GM21528 (cell line): Measurements from ENCODE around the gene STK32B.

ENCODE experiments used
- ATAC-seq: cut with Tn5 transposase; IDR thresholded peaks from one replicate; pipeline ENCODE4 v1.9.1; 2021; ENCODE audit warnings: mild to moderate bottlenecking, moderate library complexity; ENCODE audit not compliant: unreplicated experiment, low FRiP score

Gene STK32B

DNA sequence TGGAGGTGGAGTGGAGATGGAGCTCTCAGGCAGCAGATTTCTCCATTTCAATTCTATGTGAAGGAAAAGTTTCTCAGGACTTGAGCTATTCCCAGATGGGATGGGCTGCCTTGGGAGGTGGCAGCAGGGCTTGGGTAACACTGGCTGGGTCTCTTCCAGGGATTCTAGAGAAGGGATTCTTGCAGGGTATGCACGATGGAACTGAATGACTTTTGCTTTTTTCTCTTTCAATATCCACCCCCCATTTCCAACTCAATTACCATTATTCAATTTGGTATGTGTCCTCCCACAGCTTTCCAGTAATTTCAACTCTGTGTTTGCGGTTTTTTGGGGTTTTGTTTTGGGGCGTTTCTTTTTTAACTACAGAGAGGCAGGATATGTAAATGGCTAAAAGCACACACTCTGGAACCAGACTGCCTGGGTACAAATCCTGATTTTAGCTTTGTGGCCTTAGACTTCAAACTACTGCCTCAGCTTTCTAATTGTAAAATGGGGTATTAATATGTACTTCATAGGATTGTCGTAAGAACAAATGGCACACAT, 428.3 kb downstream of the STK32B start:
- no peak for ATAC-seq

DNA sequence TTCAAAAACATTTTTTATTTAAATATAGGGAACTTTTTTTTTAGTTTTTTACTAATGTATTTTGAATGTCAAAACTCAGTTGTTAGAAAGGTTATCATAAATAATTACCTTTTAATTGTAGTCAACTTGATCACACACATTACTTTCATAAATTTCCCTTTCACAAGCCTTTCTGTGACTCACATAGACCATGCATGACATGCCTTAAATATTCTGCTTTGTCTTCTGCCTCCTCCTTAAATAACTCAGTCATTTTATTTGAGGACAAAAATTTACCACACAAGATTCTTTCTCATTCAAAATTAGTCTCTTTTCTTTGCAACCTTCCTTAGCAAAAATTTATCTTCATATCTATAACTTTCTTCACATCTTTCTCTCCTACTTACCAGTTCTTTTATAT, 437.1 kb downstream of the STK32B start:
- ATAC-seq: no peak

DNA sequence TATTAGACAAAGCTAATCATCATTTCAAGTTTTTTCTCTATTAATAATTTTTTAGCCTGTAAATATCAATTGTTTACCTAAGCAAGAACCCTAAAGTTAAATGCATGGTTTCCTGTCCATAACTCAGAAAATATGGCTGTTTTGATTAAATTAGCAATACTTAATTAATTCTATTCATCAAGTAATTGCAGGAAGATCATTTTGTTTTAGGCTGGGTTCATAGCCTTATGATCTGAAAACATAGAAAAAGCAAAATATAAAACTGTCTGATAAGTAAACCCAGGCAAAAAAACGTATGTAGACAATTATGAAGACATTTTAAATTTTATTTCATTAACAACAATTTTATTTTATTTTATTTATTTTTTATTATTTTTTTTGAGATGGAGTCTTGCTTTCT, 438.0 kb downstream of the STK32B start:
- ATAC-seq: no peak

DNA sequence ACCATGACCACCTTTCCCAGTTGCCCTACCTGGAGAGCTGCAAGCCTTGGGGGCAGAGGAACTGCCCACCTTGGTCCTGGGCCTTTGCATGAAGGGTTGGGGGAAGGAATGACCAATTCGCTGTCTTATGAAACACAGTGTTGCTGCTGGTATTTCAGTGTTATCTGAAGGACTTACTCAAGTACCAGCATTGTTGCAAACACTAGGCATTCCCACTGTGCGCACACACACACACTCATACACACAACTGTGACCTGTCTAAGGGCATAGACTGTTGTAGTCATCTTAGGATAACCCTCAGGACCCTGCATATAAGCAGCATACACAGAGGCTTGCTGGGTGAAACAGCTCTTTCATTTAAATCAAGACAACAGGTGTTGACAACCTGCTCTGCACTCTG, 446.2 kb downstream of the STK32B start:
- ATAC-seq: no peak

DNA sequence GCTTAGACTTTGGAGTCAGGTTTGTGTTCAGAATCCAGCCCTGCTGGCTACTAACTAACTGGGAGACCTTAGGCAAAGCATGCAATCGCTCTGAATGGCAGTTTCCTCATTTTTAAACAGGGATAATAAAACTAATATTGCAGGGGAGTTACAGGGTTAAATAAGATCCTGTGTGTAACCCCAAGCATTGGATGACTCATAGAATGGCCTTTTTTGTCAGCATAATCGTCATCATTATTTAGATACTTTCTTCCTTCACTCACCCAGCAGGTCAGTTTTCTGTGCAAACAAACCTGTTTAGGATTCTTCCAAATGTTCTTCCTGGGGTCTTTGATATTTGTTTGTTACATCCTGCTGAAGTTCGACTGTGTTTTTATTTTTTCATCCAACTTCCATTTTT, 448.9 kb downstream of the STK32B start:
- no peak for ATAC-seq

DNA sequence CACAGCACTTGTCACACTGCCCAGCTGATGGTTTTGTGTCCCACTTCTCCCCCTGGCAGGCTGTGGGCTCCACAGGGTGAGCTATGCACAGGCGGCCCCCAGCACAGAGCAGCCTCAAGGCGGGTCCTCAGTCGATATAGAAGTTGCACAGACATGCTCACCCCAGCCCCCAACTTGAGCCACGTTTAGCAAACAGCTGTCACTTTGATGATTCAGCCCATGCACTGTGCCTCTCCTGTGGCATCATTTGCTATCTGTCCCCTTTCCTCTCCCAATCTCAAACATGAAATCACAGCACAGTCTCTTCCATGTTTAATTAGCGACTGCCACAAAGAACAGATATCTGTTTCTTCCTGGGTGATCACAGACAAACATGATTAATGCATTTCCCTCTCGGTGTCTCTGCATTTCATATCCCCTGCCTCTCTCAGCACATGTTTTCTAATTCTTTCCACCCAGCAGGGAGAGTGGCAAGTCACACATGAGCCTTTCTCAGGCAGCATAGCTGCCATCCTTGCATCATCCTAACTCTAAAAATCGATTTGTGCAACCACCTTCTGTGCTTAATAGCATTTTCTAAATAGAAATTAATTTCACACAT, 452.2 kb downstream of the STK32B start:
- no peak for ATAC-seq

DNA sequence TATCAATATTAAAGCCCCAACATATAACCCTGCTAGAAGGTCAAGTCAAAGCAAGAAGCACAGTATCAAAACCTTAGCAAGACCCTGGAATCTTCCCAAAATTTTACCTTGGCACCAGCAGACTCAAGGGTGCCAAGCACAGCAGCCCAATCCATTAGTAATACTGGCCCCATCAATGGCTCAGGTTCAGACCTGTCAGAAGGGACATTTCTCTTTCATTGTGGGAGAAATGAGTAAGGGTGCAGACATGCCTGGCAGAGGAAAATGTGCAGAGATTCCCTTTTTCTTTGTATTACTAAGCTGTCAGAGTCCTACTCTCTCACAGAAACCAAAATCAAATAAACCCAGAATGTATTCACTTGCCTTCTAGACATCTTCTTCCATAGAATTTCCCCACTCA, 453.2 kb downstream of the STK32B start:
- ATAC-seq: no peak

DNA sequence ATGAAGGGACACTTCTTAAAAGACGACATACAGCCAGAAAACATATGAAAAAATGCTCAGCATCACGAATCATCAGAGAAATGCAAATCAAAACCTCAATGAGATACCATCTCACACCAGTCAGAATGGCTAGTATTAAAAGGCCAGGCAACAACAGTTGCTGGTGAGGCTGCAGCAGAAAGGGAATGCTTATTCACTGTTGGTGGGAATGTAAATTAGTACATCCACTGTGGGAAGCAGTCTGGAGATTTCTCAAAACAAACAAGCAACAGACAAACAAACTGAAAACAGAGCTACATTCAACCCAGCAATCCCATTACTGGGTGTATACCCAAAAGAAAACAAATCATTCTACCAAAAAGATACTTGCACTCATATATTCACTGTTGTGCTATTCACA, 459.2 kb downstream of the STK32B start:
- ATAC-seq: no peak

DNA sequence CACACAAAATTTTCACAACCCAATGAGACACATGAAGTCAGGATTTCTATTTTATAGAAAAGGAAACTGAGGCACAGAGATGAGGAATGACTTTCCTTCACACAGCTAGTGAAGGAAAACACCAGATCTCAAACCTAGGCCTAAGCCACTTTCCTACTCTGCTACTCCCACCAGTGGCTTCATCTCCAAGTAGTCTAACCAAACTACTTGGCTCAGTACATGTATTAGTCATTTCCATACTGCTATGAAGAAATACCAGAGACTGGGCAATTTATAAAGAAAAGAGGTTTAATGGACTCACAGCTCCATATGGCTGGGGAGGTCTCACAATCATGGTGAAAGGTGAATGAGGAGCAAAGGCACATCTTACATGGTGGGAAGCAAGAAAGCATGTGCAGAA, 460.5 kb downstream of the STK32B start:
- ATAC-seq: no peak

DNA sequence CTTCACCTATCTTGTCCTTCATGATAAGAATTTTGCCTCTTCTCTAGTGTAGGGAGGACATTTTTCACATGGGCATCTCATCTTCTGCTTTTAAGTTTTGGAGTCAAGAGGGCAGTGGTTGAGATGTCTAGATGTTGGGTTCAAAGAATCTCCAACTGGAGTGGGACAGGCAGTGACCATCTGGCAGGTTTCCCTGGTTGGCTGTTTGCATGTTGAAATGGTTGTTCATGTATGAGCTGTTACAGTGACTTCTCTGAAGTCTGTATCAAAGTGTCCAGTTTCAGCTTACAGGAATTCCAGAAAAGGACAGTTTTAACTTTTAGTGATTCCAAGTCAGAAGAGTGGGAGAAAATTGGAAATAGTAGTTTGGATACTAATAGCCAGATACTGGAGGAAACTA, 464.4 kb downstream of the STK32B start:
- ATAC-seq: no peak

DNA sequence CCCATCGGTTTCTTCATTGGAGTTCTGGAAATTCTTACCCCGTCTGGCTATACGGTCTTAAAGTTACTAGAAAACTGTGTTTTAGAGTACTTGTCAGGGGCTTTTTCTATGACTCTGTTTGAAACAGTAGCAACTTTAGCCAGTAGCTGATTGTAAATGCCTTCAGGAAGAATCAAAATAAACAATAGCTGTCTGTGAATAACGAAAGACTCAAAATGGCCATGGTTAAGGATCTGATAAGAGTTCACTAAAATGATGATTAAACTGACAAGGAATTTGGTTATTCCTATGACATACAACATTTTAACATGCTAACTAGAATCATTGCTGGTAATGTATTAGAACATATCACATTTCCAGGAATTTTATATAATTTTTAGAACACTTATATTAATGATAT, 466.1 kb downstream of the STK32B start:
- no peak for ATAC-seq

DNA sequence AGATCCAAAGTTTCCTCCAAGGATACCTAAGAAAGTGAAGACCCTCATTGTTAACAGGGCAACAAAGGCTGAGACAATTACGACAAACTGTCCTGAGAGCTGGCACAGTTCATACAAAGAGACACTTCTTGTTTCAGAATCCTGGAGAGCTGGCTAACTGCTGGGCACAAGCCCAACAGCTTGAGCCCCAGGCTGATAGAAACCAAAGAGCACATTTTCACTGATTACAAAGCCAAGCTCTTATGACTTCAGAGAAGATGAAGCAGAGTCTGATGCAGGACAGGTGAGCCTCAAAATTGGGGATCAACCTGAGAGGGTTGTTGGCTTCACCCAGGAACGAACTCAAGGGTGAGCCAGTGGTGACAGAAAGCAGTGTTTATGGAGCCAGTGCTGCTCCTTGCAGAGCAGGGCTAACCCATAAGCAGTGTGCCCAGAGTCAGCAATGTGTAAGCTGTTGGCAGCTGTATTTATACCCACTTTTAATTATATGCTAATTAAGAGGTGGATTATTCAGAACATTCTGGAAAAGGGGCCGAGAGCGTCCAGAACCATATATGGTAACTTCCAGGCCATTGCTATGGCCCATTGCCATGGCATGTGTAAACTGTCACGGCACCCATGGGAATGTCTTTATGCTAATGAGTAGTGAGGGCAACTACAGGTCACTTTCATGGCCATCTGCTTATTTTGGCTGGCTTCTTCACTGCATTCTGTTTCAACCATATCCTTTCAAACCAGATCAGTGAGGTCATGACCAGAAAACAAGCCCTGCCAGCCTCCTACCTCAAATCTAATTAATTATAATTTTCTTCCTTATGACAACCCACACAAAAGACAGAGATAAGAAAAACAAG, 473.4 kb downstream of the STK32B start:
- no peak for ATAC-seq

DNA sequence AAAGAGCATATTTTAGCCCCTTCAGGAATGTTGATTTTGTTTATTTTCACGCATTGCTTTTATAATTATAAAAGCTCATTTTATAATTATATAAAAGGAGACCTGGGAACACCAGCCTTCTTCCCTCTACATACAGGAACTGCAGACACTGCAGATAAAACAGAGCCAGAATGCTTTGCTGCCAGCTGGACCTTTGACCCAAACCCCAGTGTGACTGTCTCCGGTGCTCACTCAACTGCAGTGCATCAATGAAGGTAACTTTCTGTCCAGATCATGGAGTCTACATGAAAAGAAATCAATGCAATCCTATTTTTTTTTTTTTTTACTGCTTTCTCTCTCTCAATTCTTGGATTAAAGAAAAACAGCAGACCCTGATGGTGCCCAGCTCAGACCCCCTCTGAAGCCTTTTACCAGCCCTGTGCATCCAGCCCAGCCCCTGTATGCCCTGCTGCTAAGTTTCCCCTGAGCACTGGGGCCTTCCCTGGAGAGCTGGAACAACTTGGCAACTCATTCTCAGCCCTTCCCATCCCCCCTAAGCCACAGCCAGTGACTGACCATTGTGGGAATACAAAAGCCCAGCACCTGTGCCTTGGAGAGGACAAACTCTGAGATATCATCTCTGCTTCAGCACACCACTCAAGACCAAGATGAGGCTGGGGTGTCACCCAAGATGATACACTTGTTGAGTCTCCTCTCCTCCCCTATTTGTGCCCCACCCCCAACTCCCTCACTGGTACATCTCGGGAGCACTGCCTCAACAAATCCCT, 475.0 kb downstream of the STK32B start:
- ATAC-seq: no peak

DNA sequence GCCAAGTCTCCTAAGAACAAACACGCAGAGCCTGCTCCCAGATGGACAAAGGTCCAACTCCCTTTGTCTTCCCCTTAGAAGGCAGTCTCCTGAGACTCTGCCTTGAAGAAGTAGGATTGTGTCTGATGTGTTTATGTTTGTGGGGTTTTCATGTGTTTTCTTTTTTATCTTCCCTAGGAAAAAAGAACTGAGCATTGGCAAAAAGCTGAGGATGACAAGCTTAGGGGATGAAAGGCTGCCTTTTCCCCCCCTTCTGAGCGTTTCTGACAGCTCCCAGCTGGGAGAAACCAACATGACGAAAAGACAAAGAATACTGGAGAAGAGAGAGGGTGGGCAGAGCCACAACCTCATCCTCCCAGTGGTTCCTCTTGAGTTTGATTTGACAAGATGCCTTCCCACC, 475.9 kb downstream of the STK32B start:
- no peak for ATAC-seq

DNA sequence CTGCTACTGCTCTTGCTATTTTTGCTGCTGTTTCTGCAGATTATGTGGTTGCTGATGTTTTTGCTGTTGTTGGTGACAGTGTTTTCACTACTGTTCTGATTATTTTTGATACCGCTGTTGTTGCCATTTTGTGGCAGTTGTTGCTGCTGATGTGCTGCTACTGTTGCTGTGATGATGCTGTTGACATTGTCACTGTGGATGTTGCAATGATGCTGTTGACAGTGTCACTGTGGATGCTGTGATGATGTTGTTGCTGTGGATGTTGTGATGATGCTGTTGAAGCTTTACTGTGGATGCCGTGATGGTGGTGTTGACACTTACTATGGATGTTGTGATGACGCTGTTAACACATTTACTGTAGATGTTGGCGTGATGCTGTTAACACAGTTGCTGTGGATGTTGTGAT, 476.8 kb downstream of the STK32B start:
- no peak for ATAC-seq

DNA sequence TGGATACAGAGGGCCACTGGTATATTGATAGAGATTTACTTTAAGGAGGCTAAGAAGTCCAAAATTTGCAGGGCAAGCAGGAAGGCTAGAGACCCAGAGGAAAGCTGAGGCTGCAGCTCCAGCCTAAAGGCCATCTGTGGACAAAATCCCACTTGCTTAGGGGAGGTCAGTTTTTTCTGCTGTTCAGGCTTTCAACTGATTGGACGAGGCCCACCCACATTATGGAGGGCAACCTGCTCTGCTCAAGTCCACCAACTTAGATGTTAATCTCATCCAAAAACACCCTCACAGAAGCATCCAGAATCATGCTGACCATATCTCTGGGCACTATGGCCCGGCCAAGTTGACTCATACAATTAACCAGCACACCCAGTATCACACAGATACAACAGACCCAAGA, 480.8 kb downstream of the STK32B start:
- no peak for ATAC-seq

DNA sequence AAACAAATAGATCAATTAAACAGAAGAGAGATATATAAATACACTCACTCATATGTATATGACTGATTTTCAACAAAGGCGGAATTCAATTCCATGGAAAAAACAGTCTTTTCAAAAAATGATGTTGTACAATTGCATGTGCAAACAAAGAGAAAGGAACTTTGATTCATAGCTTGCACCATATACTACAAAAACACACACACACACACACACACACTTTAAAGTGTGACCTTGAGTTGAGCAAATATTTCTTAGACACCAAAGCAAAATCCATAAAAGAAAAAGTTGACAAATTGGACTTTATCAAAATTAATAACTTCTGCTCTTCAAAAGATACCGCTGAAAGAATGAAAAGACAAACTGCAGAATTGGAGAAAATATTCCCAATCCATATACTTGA, 488.3 kb downstream of the STK32B start:
- no peak for ATAC-seq

DNA sequence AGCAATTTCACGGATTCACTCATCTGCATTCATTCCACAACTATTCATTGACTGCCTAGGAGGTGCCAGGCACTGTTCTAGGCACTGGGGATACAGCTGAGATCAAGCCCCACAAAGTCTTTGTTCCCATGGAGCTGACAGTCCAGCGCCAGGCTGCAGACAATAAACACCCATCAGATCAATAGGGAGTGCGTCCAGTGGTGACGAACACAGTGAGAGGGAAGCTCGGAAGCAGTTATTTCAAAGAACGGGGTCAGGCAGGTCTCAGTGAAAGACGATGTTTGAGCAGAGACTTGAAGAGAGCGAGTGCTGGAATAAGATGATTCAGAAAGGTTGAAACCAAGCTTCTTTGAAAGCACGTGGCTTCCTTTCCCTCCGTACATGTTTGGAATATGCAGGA, 489.9 kb downstream of the STK32B start:
- ATAC-seq: no peak

DNA sequence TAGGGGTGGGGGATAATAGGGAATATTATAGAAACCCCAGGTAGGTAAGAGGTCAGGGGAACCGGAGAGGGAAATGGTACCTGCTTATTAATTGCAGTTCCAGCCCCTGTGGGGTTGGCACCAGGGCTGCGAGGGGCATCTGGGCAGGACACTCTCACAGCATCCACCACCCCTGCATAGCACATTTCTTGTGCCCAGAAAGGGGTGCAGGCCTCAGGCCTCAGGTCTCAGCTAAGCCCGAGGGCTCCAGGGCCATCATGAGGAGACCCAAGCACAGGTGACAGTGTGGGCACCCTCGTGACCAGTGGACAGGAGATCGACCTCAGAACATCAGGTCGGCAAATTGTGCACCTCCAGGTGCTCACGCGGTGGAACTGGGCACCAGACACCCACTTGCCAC, 492.4 kb downstream of the STK32B start:
- no peak for ATAC-seq

DNA sequence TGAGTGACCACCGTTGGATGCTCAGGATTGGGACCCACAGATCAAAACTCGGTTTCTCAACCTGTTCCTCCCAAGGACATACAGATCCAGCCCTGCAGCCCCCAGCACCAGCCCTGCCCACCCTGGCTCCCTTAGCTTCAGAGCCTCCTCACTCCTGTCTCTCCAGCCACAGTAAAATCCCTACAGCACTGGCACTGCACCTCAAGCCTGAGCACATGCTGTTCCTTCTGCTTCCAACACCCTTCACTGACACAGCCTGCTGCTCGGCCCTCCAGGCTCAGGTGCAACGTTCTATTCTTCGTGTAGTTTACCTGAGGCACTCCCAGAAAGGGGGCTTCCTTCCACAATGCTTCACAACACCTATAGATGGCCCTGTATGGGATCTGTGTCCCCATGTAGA, 493.5 kb downstream of the STK32B start:
- ATAC-seq: no peak

DNA sequence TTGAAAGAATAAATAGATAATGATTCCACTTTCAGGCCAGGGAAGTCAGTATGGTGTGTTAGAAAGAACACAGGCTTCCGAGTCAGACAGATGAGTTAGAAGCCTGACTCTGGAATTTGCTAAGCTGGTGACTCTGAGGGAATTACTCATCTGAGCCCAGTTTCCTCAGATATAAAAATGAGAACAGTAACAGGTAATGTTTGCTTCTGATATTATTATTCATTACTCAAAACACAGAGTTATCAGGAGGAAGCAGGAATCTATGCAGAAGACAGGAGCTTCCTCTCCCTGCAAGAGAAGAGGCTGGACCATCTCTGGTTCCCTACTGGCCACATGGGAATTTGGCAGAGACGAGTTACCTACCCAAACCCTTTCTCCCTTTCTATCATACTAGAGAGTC, 494.0 kb downstream of the STK32B start:
- ATAC-seq: no peak
